IPS-20b (cell line): ENCODE results near the gene TNS2.
A peak's percentile ranks its signal among the peaks of the same experiment; 100 is the strongest.

Experiments used
- H3K27ac ChIP-seq: one replicate; pipeline ENCODE4 v1.5.1; 2013; ENCODE audit warnings: low read length
- H3K27me3 ChIP-seq: 2 replicates; pipeline ENCODE4 v1.6.1; 2013; ENCODE audit warnings: mild to moderate bottlenecking, low read length, inconsistent platforms; ENCODE audit not compliant: insufficient read depth
- H3K36me3 ChIP-seq: 2 replicates; pipeline ENCODE4 v1.6.1; 2013; ENCODE audit warnings: low read depth, mild to moderate bottlenecking, inconsistent platforms, low read length, moderate library complexity; ENCODE audit not compliant: insufficient read depth
- H3K4me1 ChIP-seq: 2 replicates; pipeline ENCODE4 v1.6.1; 2013; ENCODE audit warnings: mild to moderate bottlenecking, control low read depth, inconsistent platforms, low read length, moderate library complexity; ENCODE audit not compliant: insufficient read depth
- H3K4me3 ChIP-seq: 2 replicates; pipeline ENCODE4 v1.5.1; 2013; ENCODE audit warnings: mild to moderate bottlenecking, low read length, inconsistent platforms
- H3K9ac ChIP-seq: 2 replicates; pipeline ENCODE4 v1.6.1; 2013; ENCODE audit warnings: low read depth, mild to moderate bottlenecking, inconsistent platforms, low read length, moderate library complexity
- H3K9me3 ChIP-seq: 2 replicates; pipeline ENCODE4 v1.6.1; 2013; ENCODE audit warnings: mild to moderate bottlenecking, low read depth, low read length, inconsistent platforms; ENCODE audit not compliant: insufficient read depth

The TNS2 gene

GRCh38 chr12:53044896-53045695 lies 4.8 kb upstream of the TNS2 start:
- Histone ChIP-seq H3K4me1 (peaks cover 38% of the 10 kb centered on the region), H3K4me3 (no peak overlapping the region; the same call in 1 of the 2 replicates), H3K27ac (no peak overlapping the region)

GRCh38 chr12:53045696-53046045 lies 4.2 kb upstream of the TNS2 start:
- peaks cover 43% of the 10 kb centered on the region for H3K4me1 ChIP-seq
- peak overlapping the region; percentile 71; the same call in 1 of the 2 replicates for H3K4me3 ChIP-seq
- no peak overlapping the region for H3K27ac ChIP-seq
- H3K9ac ChIP-seq = no peak overlapping the region
- peaks cover 16% of the 10 kb centered on the region; the same call in 1 of the 2 replicates for H3K36me3 ChIP-seq
- no peaks in the 10 kb centered on the region for H3K9me3 ChIP-seq
- H3K27me3 ChIP-seq = peaks cover 28% of the 10 kb centered on the region

More at GRCh38 chr12:53044896-53045695, 4.8 kb upstream of the TNS2 start:
- H3K9ac ChIP-seq = no peak overlapping the region
- peaks cover 22% of the 10 kb centered on the region; the same call in 1 of the 2 replicates for H3K36me3 ChIP-seq
- H3K27me3 ChIP-seq = peaks cover 28% of the 10 kb centered on the region
- H3K9me3 ChIP-seq = no peaks in the 10 kb centered on the region

- Histone ChIP-seq H3K36me3 (peaks cover 6% of the 10 kb centered on the region; the same call in 1 of the 2 replicates), H3K4me1 (peaks cover 49% of the 10 kb centered on the region), H3K9ac (peak overlapping the region; percentile 76; the same call in 1 of the 2 replicates), H3K9me3 (no peaks in the 10 kb centered on the region), H3K27me3 (peaks cover 31% of the 10 kb centered on the region), H3K4me3 (peak overlapping the region; percentile 71), H3K27ac (no peak overlapping the region)
These were observed 3.1 kb upstream of the TNS2 start for GRCh38 chr12:53046655-53047220.

- peaks cover 46% of the 10 kb centered on the region for H3K4me1 ChIP-seq
- no peaks in the 10 kb centered on the region for H3K9me3 ChIP-seq
- H3K36me3 ChIP-seq = no peaks in the 10 kb centered on the region; the same call in 1 of the 2 replicates
- H3K4me3 ChIP-seq = peak overlapping the region; percentile 71; the same call in 1 of the 2 replicates
- peaks cover 35% of the 10 kb centered on the region for H3K27me3 ChIP-seq
- H3K9ac ChIP-seq = peak overlapping the region; percentile 76; the same call in 1 of the 2 replicates
- H3K27ac ChIP-seq = no peak overlapping the region
These were observed 2.4 kb upstream of the TNS2 start for GRCh38 chr12:53047221-53048032.

GRCh38 chr12:53048033-53048779 lies 1.7 kb upstream of the TNS2 start:
- Histone ChIP-seq H3K27me3 (peaks cover 35% of the 10 kb centered on the region), H3K4me3 (peak overlapping the region; percentile 61; the same call in 1 of the 2 replicates), H3K36me3 (no peaks in the 10 kb centered on the region; the same call in 1 of the 2 replicates), H3K4me1 (peaks cover 46% of the 10 kb centered on the region), H3K9ac (no peak overlapping the region), H3K27ac (no peak overlapping the region), H3K9me3 (no peaks in the 10 kb centered on the region)

- Histone ChIP-seq H3K9me3 (no peaks in the 10 kb centered on the region), H3K9ac (no peak overlapping the region), H3K36me3 (no peaks in the 10 kb centered on the region; the same call in 1 of the 2 replicates), H3K27ac (no peak overlapping the region), H3K27me3 (peaks cover 32% of the 10 kb centered on the region), H3K4me1 (peaks cover 46% of the 10 kb centered on the region), H3K4me3 (peak overlapping the region; percentile 61; the same call in 1 of the 2 replicates)
These were observed 974 bp upstream of the TNS2 start for GRCh38 chr12:53048780-53049401.

GRCh38 chr12:53050426-53051057 lies 677 bp downstream of the TNS2 start:
- H3K27ac ChIP-seq = peak overlapping the region; percentile 8
- H3K9ac ChIP-seq = peak overlapping the region; percentile 59; the same call in 1 of the 2 replicates
- H3K4me1 ChIP-seq = peaks cover 33% of the 10 kb centered on the region
- H3K9me3 ChIP-seq = no peaks in the 10 kb centered on the region
- peaks cover 15% of the 10 kb centered on the region for H3K27me3 ChIP-seq
- peak overlapping the region; percentile 61; the same call in 1 of the 2 replicates for H3K4me3 ChIP-seq
- H3K36me3 ChIP-seq = no peaks in the 10 kb centered on the region; the same call in 1 of the 2 replicates

GRCh38 chr12:53051058-53051880 lies 1.4 kb downstream of the TNS2 start:
- Histone ChIP-seq H3K27me3 (peaks cover 8% of the 10 kb centered on the region; the same call in 1 of the 2 replicates), H3K9ac (no peak overlapping the region), H3K27ac (no peak overlapping the region), H3K4me3 (no peak overlapping the region; the same call in 1 of the 2 replicates), H3K36me3 (no peaks in the 10 kb centered on the region; the same call in 1 of the 2 replicates), H3K9me3 (no peaks in the 10 kb centered on the region), H3K4me1 (peaks cover 30% of the 10 kb centered on the region)

GRCh38 chr12:53051881-53052412 lies 2.1 kb downstream of the TNS2 start:
- Histone ChIP-seq H3K27ac (no peak overlapping the region), H3K4me3 (no peak overlapping the region), H3K9me3 (no peaks in the 10 kb centered on the region), H3K36me3 (no peaks in the 10 kb centered on the region; the same call in 1 of the 2 replicates), H3K9ac (no peak overlapping the region), H3K4me1 (peaks cover 30% of the 10 kb centered on the region), H3K27me3 (peaks cover 12% of the 10 kb centered on the region; the same call in 1 of the 2 replicates)
